SU-DHL-6 (cell line): ENCODE results near the gene CX3CL1.

Source experiments
- CTCF ChIP-seq: fragments of 200-600 bp; sonication (generic); IDR thresholded peaks from one replicate; pipeline ENCODE4 v1.5.1; 2017; ENCODE audit warnings: antibody characterized with exemption, mild to moderate bottlenecking, low read length, moderate library complexity; ENCODE audit not compliant: insufficient read depth, poor library complexity, severe bottlenecking
- EZH2phosphoT487 ChIP-seq: fragments of 200-600 bp; sonication (generic), shearing (Covaris generic); conservative IDR thresholded peaks from 2 replicates; pipeline ENCODE4 v1.6.1; 2018; ENCODE audit warnings: mild to moderate bottlenecking, antibody characterized with exemption, low read length, moderate library complexity, mixed read lengths

GRCh38 chr16:57348327-57348726 is 24.0 kb upstream of the CX3CL1 start:
- TF ChIP-seq CTCF, result no peak
- TF ChIP-seq EZH2phosphoT487, result no peak
